Activated CD4-positive, alpha-beta memory T cell treated with anti-CD3 and anti-CD28 coated beads for 36 hours (primary cell): ENCODE data around the gene KIFAP3. TPM values are rescaled to one million over a fixed set of nuclear protein-coding genes. Genes with fewer than 3 reads are reported as not detected.

Experiments
- CTCF ChIA-PET: fragments of 350-600 bp; sonication (Branson Sonifier 250); formaldehyde crosslinking; loops from one replicate; lab custom pipeline; 2021; ENCODE audit warnings: antibody characterized with exemption, inconsistent platforms; lab: Charles Lee
- POLR2A ChIA-PET: fragments of 350-600 bp; sonication (Branson Sonifier 250); formaldehyde crosslinking; loops from one replicate; lab custom pipeline; 2021; ENCODE audit warnings: antibody characterized with exemption; lab: Charles Lee
- DNase-seq: peaks from one replicate; pipeline ENCODE4 v3.0.0-alpha.2; 2020
- H3K27ac Mint-ChIP-seq: one replicate; pipeline ENCODE4 v1.8.0; 2021; ENCODE audit warnings: mixed read lengths
- H3K27me3 Mint-ChIP-seq: one replicate; pipeline ENCODE4 v1.8.0; 2021; ENCODE audit warnings: mixed read lengths
- H3K36me3 Mint-ChIP-seq: one replicate; pipeline ENCODE4 v1.8.0; 2021; ENCODE audit warnings: mixed read lengths
- H3K4me1 Mint-ChIP-seq: one replicate; pipeline ENCODE4 v1.8.0; 2021; ENCODE audit warnings: low read depth, mixed read lengths
- H3K4me3 Mint-ChIP-seq: one replicate; pipeline ENCODE4 v1.8.0; 2021; ENCODE audit warnings: mild to moderate bottlenecking, mixed read lengths
- H3K9me3 Mint-ChIP-seq: one replicate; pipeline ENCODE4 v1.8.0; 2021; ENCODE audit warnings: mixed read lengths
- intact Hi-C: fragments of 100-400 bp; cut with micrococcal nuclease; formaldehyde crosslinking; loops from one replicate; pipeline ENCODE4 v1.15.1; 2023
- total RNA-seq, 2 experiments: library from RNA; stranded (reverse); gene quantifications; one replicate each; pipeline ENCODE4 v1.2.3, GENCODE V29; 2021

KIFAP3 gene
- total RNA-seq, 2 experiments from 2014 or later: 15.6 to 15.7 TPM

GRCh38 chr1:169964206-169964605 lies 110.3 kb downstream of the KIFAP3 start:
- CTCF ChIA-PET: no interaction called here
- no peaks in the 10 kb centered on the region for H3K9me3 Mint-ChIP-seq
- H3K27ac Mint-ChIP-seq: no peak overlapping the region
- H3K36me3 Mint-ChIP-seq: no peaks in the 10 kb centered on the region
- POLR2A ChIA-PET: no interaction called here
- H3K27me3 Mint-ChIP-seq: no peaks in the 10 kb centered on the region
- no peaks in the 10 kb centered on the region for H3K4me1 Mint-ChIP-seq
- no peak overlapping the region for H3K4me3 Mint-ChIP-seq
- intact Hi-C loops: no loop called here
- no peak for DNase-seq

GRCh38 chr1:169959686-169960085 lies 114.8 kb downstream of the KIFAP3 start:
- no peaks in the 10 kb centered on the region for H3K27me3 Mint-ChIP-seq
- H3K4me3 Mint-ChIP-seq: no peak overlapping the region
- H3K4me1 Mint-ChIP-seq: no peaks in the 10 kb centered on the region
- H3K36me3 Mint-ChIP-seq: no peaks in the 10 kb centered on the region
- ChIA-PET POLR2A (no interaction called here), CTCF (no interaction called here)
- no peak overlapping the region for H3K27ac Mint-ChIP-seq
- DNase-seq: no peak
- intact Hi-C loops: no loop called here
- H3K9me3 Mint-ChIP-seq: no peaks in the 10 kb centered on the region

- Mint-ChIP-seq H3K27me3 (no peaks in the 10 kb centered on the region), H3K4me1 (no peaks in the 10 kb centered on the region), H3K4me3 (no peak overlapping the region), H3K27ac (no peak overlapping the region), H3K9me3 (no peaks in the 10 kb centered on the region), H3K36me3 (no peaks in the 10 kb centered on the region)
- intact Hi-C loops: no loop called here
- ChIA-PET POLR2A (no interaction called here), CTCF (no interaction called here)
- no peak for DNase-seq
Observed at GRCh38 chr1:169958987-169959386, 115.5 kb downstream of the KIFAP3 start.

GRCh38 chr1:169957884-169958283 lies 116.6 kb downstream of the KIFAP3 start:
- CTCF ChIA-PET: no interaction called here
- no peaks in the 10 kb centered on the region for H3K4me1 Mint-ChIP-seq
- no peak overlapping the region for H3K4me3 Mint-ChIP-seq
- no peak for DNase-seq
- no peaks in the 10 kb centered on the region for H3K9me3 Mint-ChIP-seq
- H3K27ac Mint-ChIP-seq: no peak overlapping the region
- POLR2A ChIA-PET: no interaction called here
- no peaks in the 10 kb centered on the region for H3K27me3 Mint-ChIP-seq
- intact Hi-C loops: no loop called here
- H3K36me3 Mint-ChIP-seq: peaks cover 3% of the 10 kb centered on the region

- DNase-seq: no peak
- Mint-ChIP-seq H3K27ac (no peak overlapping the region), H3K4me1 (no peaks in the 10 kb centered on the region), H3K27me3 (no peaks in the 10 kb centered on the region), H3K36me3 (peaks cover 3% of the 10 kb centered on the region), H3K4me3 (no peak overlapping the region), H3K9me3 (no peaks in the 10 kb centered on the region)
- intact Hi-C loops: no loop called here
- ChIA-PET POLR2A (no interaction called here), CTCF (no interaction called here)
Observed at GRCh38 chr1:169951108-169951507, 123.4 kb downstream of the KIFAP3 start.

GRCh38 chr1:169949139-169949538 lies 125.4 kb downstream of the KIFAP3 start:
- Mint-ChIP-seq H3K4me1 (no peaks in the 10 kb centered on the region), H3K9me3 (no peaks in the 10 kb centered on the region), H3K4me3 (no peak overlapping the region), H3K27ac (no peak overlapping the region), H3K36me3 (peaks cover 3% of the 10 kb centered on the region), H3K27me3 (no peaks in the 10 kb centered on the region)
- ChIA-PET POLR2A (no interaction called here), CTCF (no interaction called here)
- intact Hi-C loops: no loop called here
- DNase-seq: no peak

- intact Hi-C loops: no loop called here
- CTCF ChIA-PET: no interaction called here
- H3K36me3 Mint-ChIP-seq: no peaks in the 10 kb centered on the region
Observed at GRCh38 chr1:169946206-169946605, 128.3 kb downstream of the KIFAP3 start.

GRCh38 chr1:169945181-169945580 lies 129.3 kb downstream of the KIFAP3 start:
- no peak overlapping the region for H3K4me3 Mint-ChIP-seq
- H3K27me3 Mint-ChIP-seq: no peaks in the 10 kb centered on the region
- intact Hi-C loops: no loop called here
- CTCF ChIA-PET: interaction anchor here (1.2 kb wide), 1 partner anchor 10 kb away, joined by 3 read pairs; no protein-coding TSS in a partner anchor
- POLR2A ChIA-PET: no interaction called here
- no peak for DNase-seq
- no peak overlapping the region for H3K27ac Mint-ChIP-seq
- no peaks in the 10 kb centered on the region for H3K9me3 Mint-ChIP-seq
- no peaks in the 10 kb centered on the region for H3K4me1 Mint-ChIP-seq
- no peaks in the 10 kb centered on the region for H3K36me3 Mint-ChIP-seq

More at GRCh38 chr1:169946206-169946605, 128.3 kb downstream of the KIFAP3 start:
- no peak for DNase-seq
- no peak overlapping the region for H3K4me3 Mint-ChIP-seq
- POLR2A ChIA-PET: no interaction called here
- no peak overlapping the region for H3K27ac Mint-ChIP-seq
- H3K4me1 Mint-ChIP-seq: no peaks in the 10 kb centered on the region
- no peaks in the 10 kb centered on the region for H3K9me3 Mint-ChIP-seq
- no peaks in the 10 kb centered on the region for H3K27me3 Mint-ChIP-seq

GRCh38 chr1:169944621-169945020 lies 129.9 kb downstream of the KIFAP3 start:
- ChIA-PET CTCF (interaction anchor here (1.2 kb wide), 1 partner anchor 11 kb away, joined by 3 read pairs; no protein-coding TSS in a partner anchor), POLR2A (no interaction called here)
- Mint-ChIP-seq H3K4me3 (no peak overlapping the region), H3K27me3 (no peaks in the 10 kb centered on the region), H3K27ac (no peak overlapping the region), H3K4me1 (no peaks in the 10 kb centered on the region), H3K36me3 (no peaks in the 10 kb centered on the region), H3K9me3 (no peaks in the 10 kb centered on the region)
- DNase-seq: no peak
- intact Hi-C loops: no loop called here

- intact Hi-C loops: no loop called here
- no peak for DNase-seq
- POLR2A ChIA-PET: no interaction called here
- Mint-ChIP-seq H3K4me1 (no peaks in the 10 kb centered on the region), H3K9me3 (no peaks in the 10 kb centered on the region), H3K36me3 (no peaks in the 10 kb centered on the region), H3K27me3 (no peaks in the 10 kb centered on the region), H3K4me3 (no peak overlapping the region), H3K27ac (no peak overlapping the region)
- CTCF ChIA-PET: no interaction called here
Observed at GRCh38 chr1:169943963-169944526, 130.4 kb downstream of the KIFAP3 start.

- Mint-ChIP-seq H3K27ac (no peak overlapping the region), H3K9me3 (no peaks in the 10 kb centered on the region), H3K4me1 (no peaks in the 10 kb centered on the region), H3K4me3 (no peak overlapping the region), H3K27me3 (no peaks in the 10 kb centered on the region), H3K36me3 (no peaks in the 10 kb centered on the region)
- intact Hi-C loops: no loop called here
- no peak for DNase-seq
- POLR2A ChIA-PET: no interaction called here
- CTCF ChIA-PET: interaction anchor here (2.4 kb wide), 1 partner anchor 13 kb away, joined by 7 read pairs; no protein-coding TSS in a partner anchor
Observed at GRCh38 chr1:169941982-169942830, 132.3 kb downstream of the KIFAP3 start.

GRCh38 chr1:169933984-169934725 lies 140.3 kb downstream of the KIFAP3 start:
- no peaks in the 10 kb centered on the region for H3K4me1 Mint-ChIP-seq
- POLR2A ChIA-PET: no interaction called here

More at GRCh38 chr1:169933984-169934725, 140.3 kb downstream of the KIFAP3 start:
- H3K27ac Mint-ChIP-seq: no peak overlapping the region
- H3K9me3 Mint-ChIP-seq: no peaks in the 10 kb centered on the region
- CTCF ChIA-PET: no interaction called here
- intact Hi-C loops: no loop called here
- no peak overlapping the region for H3K4me3 Mint-ChIP-seq
- no peak for DNase-seq
- H3K36me3 Mint-ChIP-seq: no peaks in the 10 kb centered on the region
- no peaks in the 10 kb centered on the region for H3K27me3 Mint-ChIP-seq
